Stimulated activated CD8-positive, alpha-beta memory T cell treated with anti-CD3 and anti-CD28 coated beads, Interleukin-2, amount 100 ng/mL, for 1 hour (primary cell): ENCODE measurements around the gene ZSCAN31.
"Not testable (repeated sequence)": the region's sequence is repeated elsewhere in the genome, so short reads cannot be mapped to it uniquely, and the experiment has no call there.

Source experiments
- DNase-seq, 2 donors: peaks; one replicate each; pipeline ENCODE4 v3.0.0-alpha.2; 2020; ENCODE audit warnings: low read depth in 2 of 2

ZSCAN31 gene

GRCh38 chr6:28335564-28336283, at the start of gene ZSCAN31:
TSS of gene ZSCAN31 (minus strand) at chr6:28336148. CDS start at chr6:28329683, 6,465 bp downstream.
- peak; percentile 55 to 63 for DNase-seq

- no peak for DNase-seq
Measured at GRCh38 chr6:28384143-28384533, 48.2 kb upstream of the ZSCAN31 start.

- DNase-seq, result no peak
Measured at GRCh38 chr6:28383235-28384142, 47.5 kb upstream of the ZSCAN31 start.

- no peak for DNase-seq
Measured at GRCh38 chr6:28380381-28380780, 44.4 kb upstream of the ZSCAN31 start.

- no peak for DNase-seq
Measured at GRCh38 chr6:28378644-28379043, 42.7 kb upstream of the ZSCAN31 start.

GRCh38 chr6:28377879-28378278, 41.9 kb upstream of the ZSCAN31 start:
- DNase-seq, result no peak

- DNase-seq, result no peak
Measured at GRCh38 chr6:28373925-28374324, 38.0 kb upstream of the ZSCAN31 start.

GRCh38 chr6:28371706-28372451, 35.9 kb upstream of the ZSCAN31 start:
- no peak for DNase-seq

GRCh38 chr6:28371280-28371679, 35.3 kb upstream of the ZSCAN31 start:
- no peak for DNase-seq

GRCh38 chr6:28370440-28370839, 34.5 kb upstream of the ZSCAN31 start:
- no peak for DNase-seq

- no peak for DNase-seq
Measured at GRCh38 chr6:28369463-28369862, 33.5 kb upstream of the ZSCAN31 start.

GRCh38 chr6:28368522-28368921, 32.6 kb upstream of the ZSCAN31 start:
- no peak for DNase-seq

GRCh38 chr6:28365590-28365989, 29.6 kb upstream of the ZSCAN31 start:
- DNase-seq, result not testable (repeated sequence)

- no peak for DNase-seq
Measured at GRCh38 chr6:28360961-28361360, 25.0 kb upstream of the ZSCAN31 start.

GRCh38 chr6:28359562-28359961, 23.6 kb upstream of the ZSCAN31 start:
- not testable (repeated sequence) for DNase-seq

GRCh38 chr6:28357036-28357435, 21.1 kb upstream of the ZSCAN31 start:
- DNase-seq, result no peak

- DNase-seq, result no peak
Measured at GRCh38 chr6:28356666-28357020, 20.7 kb upstream of the ZSCAN31 start.

- peak; percentile 15 to 23 for DNase-seq
Measured at GRCh38 chr6:28355743-28356665, 20.1 kb upstream of the ZSCAN31 start.

GRCh38 chr6:28354688-28355554, 19.0 kb upstream of the ZSCAN31 start:
- DNase-seq, result no peak

- DNase-seq, result no peak
Measured at GRCh38 chr6:28353981-28354676, 18.2 kb upstream of the ZSCAN31 start.
